MM.1S (cell line): Measurements from ENCODE around the gene SPATA9.

Source experiments
- DNase-seq: peaks from one replicate; pipeline ENCODE4 v3.0.0-alpha.2; 2015
- H2AFZ ChIP-seq: fragments of 300-600 bp; sonication (generic); 2 replicates; pipeline ENCODE4 v1.6.0; 2016; ENCODE audit warnings: antibody characterized with exemption, low read length
- H3F3A ChIP-seq: fragments of 300-600 bp; sonication (generic); 2 replicates; pipeline ENCODE4 v1.6.1; 2016; ENCODE audit warnings: mild to moderate bottlenecking, antibody characterized with exemption, low read length, moderate library complexity, mixed read lengths; ENCODE audit not compliant: insufficient read depth
- H3K27ac ChIP-seq: fragments of 300-600 bp; sonication (generic); 2 replicates; pipeline ENCODE4 v1.5.1; 2016; ENCODE audit warnings: mild to moderate bottlenecking, low read length
- H3K27me3 ChIP-seq: fragments of 300-600 bp; sonication (generic); replicated peaks from 2 replicates; pipeline ENCODE4 v1.6.0; 2016; ENCODE audit warnings: low read length; ENCODE audit not compliant: insufficient read depth
- H3K36me3 ChIP-seq: fragments of 300-600 bp; sonication (generic); replicated peaks from 2 replicates; pipeline ENCODE4 v1.6.1; 2016; ENCODE audit warnings: mild to moderate bottlenecking, low read length, mixed read lengths; ENCODE audit not compliant: insufficient read depth
- H3K4me1 ChIP-seq: fragments of 300-600 bp; sonication (generic); 2 replicates; pipeline ENCODE4 v1.6.1; 2016; ENCODE audit warnings: low read length, mixed read lengths
- H3K4me2 ChIP-seq: fragments of 300-600 bp; sonication (generic); 2 replicates; pipeline ENCODE4 v1.6.0; 2016; ENCODE audit warnings: low read depth, low read length
- H3K4me3 ChIP-seq: fragments of 300-600 bp; sonication (generic); 2 replicates; pipeline ENCODE4 v1.5.1; 2016; ENCODE audit warnings: low read length, mixed read lengths
- H3K79me2 ChIP-seq: fragments of 300-600 bp; sonication (generic); 2 replicates; pipeline ENCODE4 v1.6.1; 2016; ENCODE audit warnings: mixed run types, low read length, mixed read lengths
- H3K9ac ChIP-seq: fragments of 300-600 bp; sonication (generic); 2 replicates; pipeline ENCODE4 v1.6.1; 2016; ENCODE audit warnings: low read length, mixed read lengths
- H3K9me2 ChIP-seq: fragments of 300-600 bp; sonication (generic); replicated peaks from 2 replicates; pipeline ENCODE4 v1.6.1; 2016; ENCODE audit warnings: mild to moderate bottlenecking, low read length, mixed read lengths; ENCODE audit not compliant: insufficient read depth
- H3K9me3 ChIP-seq: fragments of 300-600 bp; sonication (generic); replicated peaks from 2 replicates; pipeline ENCODE4 v1.6.1; 2016; ENCODE audit warnings: mild to moderate bottlenecking, low read length, mixed read lengths; ENCODE audit not compliant: insufficient read depth
- H4K20me1 ChIP-seq: fragments of 300-600 bp; sonication (generic); 2 replicates; pipeline ENCODE4 v1.6.1; 2016; ENCODE audit warnings: mild to moderate bottlenecking, low read length, moderate library complexity, mixed read lengths; ENCODE audit not compliant: insufficient read depth
- CTCF ChIP-seq: fragments of 300-600 bp; sonication (generic); IDR thresholded peaks from 2 replicates; pipeline ENCODE4 v1.5.1; 2016; ENCODE audit warnings: antibody characterized with exemption, low read length, mixed read lengths
- EZH2 ChIP-seq: fragments of 300-600 bp; sonication (generic); optimal IDR thresholded peaks from 2 replicates; pipeline ENCODE3; 2017; ENCODE audit warnings: low read depth, mild to moderate bottlenecking, antibody characterized with exemption, low read length, mixed read lengths
- EZH2phosphoT487 ChIP-seq: fragments of 300-600 bp; sonication (generic); IDR thresholded peaks from 2 replicates; pipeline ENCODE4 v1.6.1; 2018; ENCODE audit warnings: antibody characterized with exemption, low read length

Gene SPATA9

GRCh38 chr5:95644351-95645042 is 38.3 kb downstream of the SPATA9 start:
- DNase-seq, result peak; percentile 77
- no peaks in the 10 kb centered on the region for H3K79me2 ChIP-seq
- no peaks in the 10 kb centered on the region for H4K20me1 ChIP-seq
- peaks cover 19% of the 10 kb centered on the region for H3K4me1 ChIP-seq
- H3K9me2 ChIP-seq, result no peaks in the 10 kb centered on the region
- peaks cover 20% of the 10 kb centered on the region for H3F3A ChIP-seq
- no peak overlapping the region; the same call in 1 of the 2 replicates for H3K27ac ChIP-seq
- no peak overlapping the region for H3K9ac ChIP-seq
- H2AFZ ChIP-seq, result 0 out of 2 replicates have a peak overlapping the region, but pooled peaks have one; percentile 36
- H3K27me3 ChIP-seq, result no peaks in the 10 kb centered on the region
- H3K4me3 ChIP-seq, result no peak overlapping the region
- H3K36me3 ChIP-seq, result no peaks in the 10 kb centered on the region
- H3K4me2 ChIP-seq, result peak overlapping the region; percentile 38; the same call in 1 of the 2 replicates
- H3K9me3 ChIP-seq, result no peaks in the 10 kb centered on the region
- TF ChIP-seq EZH2 (no peak), EZH2phosphoT487 (no peak), CTCF (peak; percentile 82)

GRCh38 chr5:95643152-95643551 is 39.6 kb downstream of the SPATA9 start:
- H3K79me2 ChIP-seq, result no peaks in the 10 kb centered on the region
- no peak overlapping the region for H3K27ac ChIP-seq
- no peak overlapping the region for H3K4me2 ChIP-seq
- no peak for DNase-seq
- no peaks in the 10 kb centered on the region for H4K20me1 ChIP-seq
- H3K9me2 ChIP-seq, result no peaks in the 10 kb centered on the region
- H3K9ac ChIP-seq, result no peak overlapping the region
- no peaks in the 10 kb centered on the region for H3K36me3 ChIP-seq
- TF ChIP-seq EZH2phosphoT487, result no peak
- TF ChIP-seq EZH2, result no peak
- no peak for TF ChIP-seq CTCF
- H3K4me1 ChIP-seq, result peaks cover 26% of the 10 kb centered on the region
- H3K27me3 ChIP-seq, result no peaks in the 10 kb centered on the region
- H3F3A ChIP-seq, result peaks cover 20% of the 10 kb centered on the region
- H3K4me3 ChIP-seq, result no peak overlapping the region
- no peaks in the 10 kb centered on the region for H3K9me3 ChIP-seq
- no peak overlapping the region for H2AFZ ChIP-seq

DNA sequence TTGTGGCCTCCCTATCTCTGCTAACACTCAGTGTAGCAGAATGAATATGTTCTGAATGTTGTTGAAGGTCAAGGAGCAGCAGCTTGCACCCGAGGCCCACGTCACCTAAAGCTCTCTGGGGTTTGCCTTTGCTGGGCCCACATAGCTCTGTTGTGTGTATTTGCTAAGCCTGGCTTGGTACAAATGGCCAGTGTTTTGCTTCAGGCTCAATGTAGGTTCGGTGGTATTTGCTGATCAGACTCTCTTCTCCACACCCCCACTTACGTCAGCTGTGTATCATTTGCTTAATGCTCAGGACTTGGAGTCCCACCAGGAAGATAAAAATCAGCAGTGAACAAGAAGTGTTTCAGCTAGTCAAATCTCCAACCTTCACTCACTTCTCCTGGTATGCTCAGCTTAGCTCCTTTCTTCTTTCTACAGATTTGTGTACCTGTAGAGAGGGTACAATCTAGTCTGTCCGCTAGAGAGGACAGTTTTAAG is 41.0 kb downstream of the SPATA9 start:
- Histone ChIP-seq H3K79me2 (no peaks in the 10 kb centered on the region), H3K9ac (no peak overlapping the region), H3K27me3 (no peaks in the 10 kb centered on the region), H3K9me2 (no peaks in the 10 kb centered on the region), H3F3A (peaks cover 8% of the 10 kb centered on the region), H3K27ac (no peak overlapping the region), H3K9me3 (no peaks in the 10 kb centered on the region), H2AFZ (no peak overlapping the region), H3K4me2 (no peak overlapping the region), H3K4me3 (no peak overlapping the region), H3K4me1 (peaks cover 17% of the 10 kb centered on the region), H3K36me3 (no peaks in the 10 kb centered on the region), H4K20me1 (no peaks in the 10 kb centered on the region)
- no peak for TF ChIP-seq EZH2
- no peak for DNase-seq

DNA sequence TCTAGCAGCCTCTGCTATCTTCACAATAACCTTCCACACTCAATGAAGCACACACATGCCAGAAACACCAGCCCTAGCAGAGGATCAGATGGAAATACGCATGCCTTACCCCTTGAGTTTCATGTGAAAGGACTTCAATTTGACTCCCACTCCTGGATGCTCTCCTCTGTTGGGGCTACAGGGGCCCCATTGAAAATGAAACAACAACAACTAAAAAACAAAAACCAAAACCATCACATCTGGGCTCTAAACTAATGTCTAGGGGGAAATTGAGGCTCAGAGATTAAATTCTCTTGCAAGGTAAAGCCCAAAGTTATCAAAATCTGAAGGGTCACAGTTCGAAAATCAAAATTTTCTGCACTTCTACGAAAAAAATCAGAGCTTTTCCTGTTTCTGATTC is 44.2 kb downstream of the SPATA9 start:
- no peak overlapping the region for H3K27ac ChIP-seq
- H3F3A ChIP-seq, result no peaks in the 10 kb centered on the region
- no peak overlapping the region for H3K9ac ChIP-seq
- H4K20me1 ChIP-seq, result no peaks in the 10 kb centered on the region
- no peaks in the 10 kb centered on the region for H3K79me2 ChIP-seq
- H3K4me1 ChIP-seq, result peaks cover 6% of the 10 kb centered on the region; the same call in 1 of the 2 replicates
- no peaks in the 10 kb centered on the region for H3K27me3 ChIP-seq
- TF ChIP-seq EZH2 (no peak), CTCF (no peak)
- no peaks in the 10 kb centered on the region for H3K9me3 ChIP-seq
- no peak for DNase-seq
- H3K9me2 ChIP-seq, result no peaks in the 10 kb centered on the region
- H3K4me3 ChIP-seq, result no peak overlapping the region
- no peaks in the 10 kb centered on the region for H3K36me3 ChIP-seq
- H3K4me2 ChIP-seq, result peak overlapping the region; percentile 25
- H2AFZ ChIP-seq, result peak overlapping the region; percentile 30; the same call in 1 of the 2 replicates
